A673 (cell line): ENCODE measurements around the gene CDH4. TPM values are rescaled to one million over a fixed set of nuclear protein-coding genes. Genes with fewer than 3 reads are reported as not detected.

Source experiments
- BruUV-seq: library from RNA; stranded (reverse); fragments of 400-500 nt; replicated peaks from 2 replicates; lab custom pipeline; 2021; lab: Mats Ljungman, UMichigan
- CTCF ChIA-PET: fragments of 300-600 bp; sonication (Branson Sonifier 250); formaldehyde crosslinking; loops from one replicate; lab custom pipeline; 2022; ENCODE audit warnings: antibody characterized with exemption; lab: Charles Lee
- POLR2A ChIA-PET: fragments of 300-600 bp; sonication (Branson Sonifier 250); formaldehyde crosslinking; loops from one replicate; lab custom pipeline; 2022; ENCODE audit warnings: antibody characterized with exemption; ENCODE audit not compliant: low non-redundant PET; lab: Charles Lee
- DNase-seq: peaks from one replicate; pipeline ENCODE4 v3.0.0-alpha.2; 2015; ENCODE audit warnings: low spot score
- H3K27ac ChIP-seq: fragments of 200-600 bp; sonication (generic); 2 replicates; pipeline ENCODE4 v1.5.1; 2016; ENCODE audit warnings: mixed run types, low read depth, mild to moderate bottlenecking, mixed read lengths, antibody characterized with exemption, low read length; ENCODE audit not compliant: poor library complexity, severe bottlenecking
- H3K27me3 ChIP-seq: fragments of 200-600 bp; sonication (generic); replicated peaks from 2 replicates; pipeline ENCODE4 v1.6.1; 2017; ENCODE audit warnings: mixed run types, low read depth, mild to moderate bottlenecking, mixed read lengths, antibody characterized with exemption, low read length; ENCODE audit not compliant: insufficient read depth, poor library complexity
- H3K36me3 ChIP-seq: fragments of 200-600 bp; sonication (generic); 2 replicates; pipeline ENCODE4 v1.6.1; 2016; ENCODE audit warnings: mixed run types, mild to moderate bottlenecking, mixed read lengths, antibody characterized with exemption, low read length; ENCODE audit not compliant: insufficient read depth, poor library complexity, severe bottlenecking
- H3K4me1 ChIP-seq: fragments of 200-600 bp; sonication (generic); 2 replicates; pipeline ENCODE4 v1.6.1; 2017; ENCODE audit warnings: mixed run types, mild to moderate bottlenecking, mixed read lengths, antibody characterized with exemption, low read length; ENCODE audit not compliant: insufficient read depth, poor library complexity, severe bottlenecking
- H3K4me3 ChIP-seq: fragments of 200-600 bp; sonication (generic); 2 replicates; pipeline ENCODE4 v1.5.1; 2016; ENCODE audit warnings: low read depth, mixed run types, mild to moderate bottlenecking, mixed read lengths, low read length; ENCODE audit not compliant: poor library complexity, severe bottlenecking
- H3K9me3 ChIP-seq: fragments of 200-600 bp; sonication (generic); 2 replicates; pipeline ENCODE4 v1.6.1; 2016; ENCODE audit warnings: mixed run types, low read depth, mild to moderate bottlenecking, mixed read lengths, antibody characterized with exemption, low read length; ENCODE audit not compliant: poor library complexity, severe bottlenecking
- CTCF ChIP-seq: fragments of 300-800, 200-600 bp; sonication (generic); conservative IDR thresholded peaks from 2 replicates; pipeline ENCODE4 v1.5.1; 2017; ENCODE audit warnings: low read depth, mild to moderate bottlenecking, antibody characterized with exemption, low read length, moderate library complexity, mixed read lengths
- EZH2 ChIP-seq: fragments of 200-600 bp; sonication (generic); IDR thresholded peaks from 2 replicates; pipeline ENCODE4 v1.6.1; 2017; ENCODE audit warnings: borderline replicate concordance, low read depth, mild to moderate bottlenecking, mixed read lengths, antibody characterized with exemption, low read length; ENCODE audit not compliant: poor library complexity, severe bottlenecking
- intact Hi-C: fragments of 100-400 bp; cut with micrococcal nuclease; formaldehyde crosslinking; loops from one replicate; pipeline ENCODE4 v1.10.0; 2022; ENCODE audit not compliant: unreplicated experiment
- total RNA-seq: library from RNA; stranded (reverse); gene quantifications from 2 replicates; pipeline ENCODE4 v1.2.3, GENCODE V29; 2021

CDH4 gene
- total RNA-seq, 1 experiment from 2014 or later = 8.3 TPM

GRCh38 chr20:61748376-61748775 is 496.3 kb downstream of the CDH4 start:
- H3K4me3 ChIP-seq = no peak overlapping the region
- H3K27ac ChIP-seq = no peak overlapping the region
- no peak for TF ChIP-seq EZH2
- intact Hi-C loops = no loop called here
- DNase-seq = no peak
- no peaks in the 10 kb centered on the region for H3K36me3 ChIP-seq
- no TSS peak for BruUV-seq
- H3K4me1 ChIP-seq = peaks cover 3% of the 10 kb centered on the region
- ChIA-PET POLR2A (interaction anchor here (0.5 kb wide), 1 partner anchor 29 kb away, joined by 3 read pairs; no protein-coding TSS in a partner anchor), CTCF (no interaction called here)
- H3K9me3 ChIP-seq = peaks cover 11% of the 10 kb centered on the region
- no peaks in the 10 kb centered on the region for H3K27me3 ChIP-seq

- BruUV-seq = no TSS peak
- intact Hi-C loops = no loop called here
- TF ChIP-seq CTCF = no peak
- no peak for TF ChIP-seq EZH2
- Histone ChIP-seq H3K36me3 (no peaks in the 10 kb centered on the region), H3K27ac (no peak overlapping the region), H3K4me3 (no peak overlapping the region), H3K4me1 (peaks cover 8% of the 10 kb centered on the region), H3K27me3 (no peaks in the 10 kb centered on the region), H3K9me3 (peaks cover 11% of the 10 kb centered on the region)
- ChIA-PET POLR2A (no interaction called here), CTCF (no interaction called here)
- no peak for DNase-seq
Observed at GRCh38 chr20:61749406-61750075, 497.5 kb downstream of the CDH4 start.

DNA sequence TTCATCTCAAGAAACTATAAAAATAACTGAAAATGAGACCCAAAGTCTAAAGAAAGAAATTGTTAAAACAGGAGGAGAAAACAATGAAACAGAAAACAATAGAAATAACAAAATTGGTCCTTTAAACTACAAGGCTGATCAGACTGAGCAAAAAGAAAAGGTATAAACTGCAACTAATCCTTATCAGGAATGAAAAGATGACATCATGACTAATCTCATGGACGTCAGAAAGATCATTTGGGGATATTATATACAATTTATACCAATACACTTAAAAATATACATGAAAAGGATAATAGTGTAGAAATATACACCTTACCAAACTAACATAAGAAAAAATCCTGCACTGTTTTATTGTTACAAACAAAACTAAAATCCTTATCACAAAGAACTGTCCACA is 498.0 kb downstream of the CDH4 start:
- intact Hi-C loops = no loop called here
- no peak for TF ChIP-seq CTCF
- TF ChIP-seq EZH2 = no peak
- H3K36me3 ChIP-seq = no peaks in the 10 kb centered on the region
- H3K4me1 ChIP-seq = peaks cover 8% of the 10 kb centered on the region
- CTCF ChIA-PET = no interaction called here
- DNase-seq = no peak
- no TSS peak for BruUV-seq
- H3K4me3 ChIP-seq = no peak overlapping the region
- peaks cover 11% of the 10 kb centered on the region for H3K9me3 ChIP-seq
- no peak overlapping the region for H3K27ac ChIP-seq
- H3K27me3 ChIP-seq = no peaks in the 10 kb centered on the region
- POLR2A ChIA-PET = no interaction called here

DNA sequence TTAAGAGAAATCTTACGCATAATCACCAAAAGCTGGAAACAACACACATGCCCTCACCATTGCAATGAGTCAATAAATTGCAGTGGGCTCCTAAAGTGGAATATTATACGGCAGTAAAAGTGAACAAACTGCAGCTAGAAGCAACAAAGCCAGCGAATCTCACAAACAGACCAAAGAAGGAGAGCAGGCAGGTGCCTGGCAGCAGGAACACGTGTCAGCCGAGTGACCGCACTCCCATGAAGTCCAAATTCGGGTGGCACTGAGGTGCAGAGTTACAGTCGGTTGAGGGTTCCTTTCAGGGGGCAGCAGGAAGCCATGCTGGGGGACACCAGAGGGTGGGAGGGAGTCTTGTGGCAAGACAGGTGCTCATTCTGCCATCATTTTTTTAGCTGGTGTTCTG is 500.5 kb downstream of the CDH4 start:
- BruUV-seq = no TSS peak

More for the DNA sequence above, 500.5 kb downstream of the CDH4 start:
- DNase-seq = no peak
- TF ChIP-seq CTCF = no peak
- no peak for TF ChIP-seq EZH2
- Histone ChIP-seq H3K4me3 (no peak overlapping the region), H3K36me3 (no peaks in the 10 kb centered on the region), H3K27ac (no peak overlapping the region), H3K9me3 (peaks cover 11% of the 10 kb centered on the region), H3K4me1 (peaks cover 8% of the 10 kb centered on the region), H3K27me3 (no peaks in the 10 kb centered on the region)
- POLR2A ChIA-PET = no interaction called here
- intact Hi-C loops = no loop called here
- CTCF ChIA-PET = no interaction called here
